SK-N-MC (cell line): ENCODE data around the gene BTG2.

ENCODE experiments used
- EZH2 ChIP-seq: fragments of 200-600 bp; sonication (generic); IDR thresholded peaks from one replicate; pipeline ENCODE4 v1.6.1; 2017; ENCODE audit warnings: antibody characterized with exemption
- FOXP2 ChIP-seq: optimal IDR thresholded peaks from 2 replicates; pipeline ENCODE3; 2011; ENCODE audit warnings: mild to moderate bottlenecking, moderate library complexity; ENCODE audit not compliant: insufficient read depth; ENCODE audit errors: extremely low read length, control extremely low read depth
- POLR2AphosphoS5 ChIP-seq: IDR thresholded peaks from 2 replicates; pipeline ENCODE4 v1.6.1; 2012; ENCODE audit warnings: mild to moderate bottlenecking, low read depth, low read length, borderline replicate concordance

- TF ChIP-seq POLR2AphosphoS5, result no peak
- no peak for TF ChIP-seq EZH2
- no peak for TF ChIP-seq FOXP2
Observed at GRCh38 chr1:203354246-203354645, 48.9 kb downstream of the BTG2 start.
